ENCODE results near the gene DIS3L2.

The DIS3L2 gene

GRCh38 chr2:232238108-232238507, 276.6 kb downstream of the DIS3L2 start:
- no peak for DNase-seq

DNA sequence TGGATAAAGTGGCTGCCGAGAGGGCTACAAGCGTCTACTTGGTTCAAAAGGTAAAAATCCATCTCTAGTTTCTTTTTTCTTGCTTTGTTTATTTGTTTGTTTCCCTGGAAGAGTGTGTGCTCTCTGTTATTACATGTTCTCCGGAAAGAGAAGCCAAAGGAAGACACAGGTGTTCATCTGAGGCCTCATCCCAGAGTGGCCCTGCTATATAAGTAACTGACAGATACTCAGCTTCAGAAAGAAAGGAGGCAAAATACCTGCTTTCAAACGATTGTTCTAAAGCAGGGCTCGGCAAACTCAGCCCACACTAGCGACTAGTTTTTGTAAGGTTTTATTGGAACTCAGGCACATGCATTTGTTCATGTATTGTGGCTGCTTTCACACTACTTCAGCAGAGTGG, 277.1 kb downstream of the DIS3L2 start:
- no peak for DNase-seq

DNA sequence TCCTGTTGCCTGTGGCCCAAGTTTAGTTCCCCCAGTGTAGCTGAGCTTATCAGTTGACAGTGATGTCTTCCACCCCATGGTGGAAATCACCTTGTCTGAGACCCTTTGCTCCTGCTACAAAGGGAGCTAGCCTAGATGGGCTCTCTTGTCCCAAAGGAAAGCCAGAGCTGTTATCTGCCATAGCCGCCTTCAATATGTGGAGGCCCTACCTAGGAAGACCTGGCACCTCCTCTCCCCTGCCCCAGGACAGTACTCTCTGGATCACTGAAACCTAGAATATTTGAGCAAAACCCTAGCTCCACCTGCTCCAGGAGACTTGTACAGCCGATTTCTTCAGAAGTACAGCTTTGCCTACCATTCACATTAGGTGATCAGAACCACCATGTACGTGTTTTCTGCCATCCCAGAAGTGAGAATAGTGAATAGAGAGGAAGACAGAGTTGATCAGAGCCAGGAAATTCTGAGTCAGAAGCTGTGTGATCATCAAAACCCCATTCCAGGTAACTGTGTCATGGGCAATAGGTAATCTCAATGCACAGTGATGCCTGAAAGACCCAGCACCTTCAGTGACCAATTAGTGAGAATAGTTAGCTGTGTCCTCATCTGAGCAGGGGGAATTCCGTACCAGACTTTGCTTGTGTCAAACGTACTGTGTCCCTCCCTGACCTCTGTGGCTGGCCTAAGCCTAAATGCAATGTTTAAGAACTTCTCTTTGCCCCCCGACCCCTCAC, 278.6 kb downstream of the DIS3L2 start:
- no peak for DNase-seq

DNA sequence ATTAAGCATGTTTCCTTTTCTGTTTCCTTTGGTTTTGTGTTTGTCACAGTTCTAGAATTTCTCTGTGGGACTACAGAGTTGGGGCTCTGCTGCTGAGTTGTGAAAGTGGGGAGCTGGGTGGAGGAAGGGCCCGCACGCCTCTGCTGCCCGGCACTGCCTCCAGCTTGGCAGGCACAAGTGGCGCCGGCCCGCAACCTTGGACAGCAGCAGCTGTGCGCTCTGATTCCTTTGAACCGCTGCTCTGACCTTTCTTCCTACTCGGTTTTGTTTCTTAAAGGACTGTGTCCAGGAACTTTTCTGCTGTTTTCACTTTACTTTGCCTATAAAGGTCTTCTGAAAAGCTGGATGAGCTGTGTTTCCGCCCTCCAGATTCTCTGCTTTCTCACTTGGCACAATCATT, 279.4 kb downstream of the DIS3L2 start:
- no peak for DNase-seq

DNA sequence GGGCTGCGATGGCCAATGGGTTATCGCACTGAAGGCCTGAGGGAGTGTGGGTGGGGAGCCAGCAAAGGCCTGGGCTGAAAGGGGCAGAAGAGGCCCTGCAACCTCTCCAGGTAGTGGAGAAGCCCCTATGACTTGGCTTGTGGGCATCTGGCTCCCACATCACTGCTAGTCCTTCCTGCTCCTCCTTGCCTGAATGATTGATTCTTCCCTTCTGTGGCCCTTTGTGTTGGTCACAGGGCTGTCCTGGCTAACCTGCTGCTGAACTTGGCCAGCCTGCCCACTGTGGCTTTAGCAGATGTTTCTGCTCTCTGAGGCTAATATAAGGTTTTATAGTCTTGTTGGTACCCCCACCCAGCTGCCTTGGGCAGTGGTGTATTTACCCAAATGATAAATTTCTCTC, 280.8 kb downstream of the DIS3L2 start:
- no peak for DNase-seq

- DNase-seq: no peak
These were observed 283.6 kb downstream of the DIS3L2 start for GRCh38 chr2:232245111-232245510.

DNA sequence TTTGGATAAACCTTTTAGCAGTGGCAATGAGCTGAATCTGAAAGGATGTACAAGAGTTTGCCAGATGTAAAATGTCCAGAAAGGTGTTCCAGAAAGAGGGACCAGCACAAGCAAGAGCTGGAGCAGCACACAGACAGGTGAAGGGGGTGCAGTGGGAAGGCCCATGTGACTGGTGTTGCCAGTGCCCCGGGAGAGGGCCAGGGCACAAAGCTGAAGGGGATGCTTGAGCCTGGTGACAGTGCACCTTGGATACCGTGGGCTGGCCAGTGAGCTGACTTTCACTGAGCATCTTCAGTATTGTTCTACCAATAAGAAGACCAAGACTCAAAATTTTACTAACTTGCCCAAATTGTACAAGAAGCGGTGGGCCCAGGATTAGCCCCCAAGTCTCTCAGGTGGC, 284.7 kb downstream of the DIS3L2 start:
- DNase-seq: no peak

DNA sequence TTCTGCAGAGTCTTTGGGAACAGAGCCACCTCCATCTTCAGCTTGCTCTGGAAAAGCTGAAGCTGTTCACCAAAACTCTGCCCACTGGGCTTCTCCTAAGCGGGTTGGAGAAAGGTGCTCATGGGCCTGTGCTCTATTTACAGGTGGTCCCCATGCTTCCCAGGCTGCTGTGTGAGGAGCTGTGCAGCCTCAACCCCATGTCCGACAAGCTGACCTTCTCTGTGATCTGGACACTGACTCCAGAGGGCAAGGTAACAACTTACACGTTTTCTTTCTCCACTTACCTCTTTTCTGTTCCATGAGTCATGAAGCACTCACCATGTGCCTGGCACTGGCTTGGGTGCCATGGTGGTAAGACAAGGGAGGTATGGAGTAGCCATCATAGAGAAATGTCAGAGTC, 287.6 kb downstream of the DIS3L2 start:
- DNase-seq: no peak

DNA sequence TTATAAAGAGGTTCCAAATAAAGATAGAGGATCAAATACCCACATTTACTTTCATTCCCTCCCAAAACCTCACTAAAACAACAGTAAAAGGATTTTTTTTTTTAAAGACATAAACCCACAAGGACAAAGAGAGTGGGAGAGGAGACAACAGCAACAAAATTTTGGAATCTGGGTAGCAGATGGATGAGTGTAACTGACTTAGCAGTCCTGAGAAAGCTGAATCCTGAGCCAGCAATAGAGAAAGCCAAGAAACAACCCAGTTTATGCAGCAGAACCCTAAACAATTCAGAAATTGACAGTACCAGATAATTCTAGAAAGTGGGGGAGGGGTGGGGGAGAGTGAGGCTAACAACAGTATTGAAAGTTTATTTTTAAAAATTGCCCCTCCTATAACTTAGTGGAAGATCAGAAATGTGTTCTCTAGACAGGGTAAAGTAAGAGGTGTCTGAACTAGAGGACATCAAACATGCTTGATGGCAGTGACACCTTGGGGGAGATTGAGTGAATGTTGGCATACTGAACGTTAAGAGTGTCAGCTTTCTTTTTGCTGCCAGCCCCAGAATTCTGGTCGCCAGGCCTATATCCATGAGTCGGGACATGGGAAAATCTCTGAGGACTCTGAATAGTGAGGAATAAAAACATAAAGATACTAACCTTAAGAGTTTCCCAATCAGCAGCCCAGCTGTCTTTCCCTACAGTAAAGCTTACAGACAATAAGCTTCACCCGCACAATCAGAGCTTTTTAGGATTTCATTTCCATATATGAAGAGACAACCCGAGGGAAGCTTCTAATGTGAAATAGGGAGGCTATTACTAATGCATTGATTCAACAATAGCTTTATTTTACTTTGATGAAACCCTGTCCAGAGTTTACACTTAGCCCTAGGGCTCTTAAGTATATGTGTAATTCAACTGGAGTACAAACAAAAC, 289.0 kb downstream of the DIS3L2 start:
- no peak for DNase-seq

DNA sequence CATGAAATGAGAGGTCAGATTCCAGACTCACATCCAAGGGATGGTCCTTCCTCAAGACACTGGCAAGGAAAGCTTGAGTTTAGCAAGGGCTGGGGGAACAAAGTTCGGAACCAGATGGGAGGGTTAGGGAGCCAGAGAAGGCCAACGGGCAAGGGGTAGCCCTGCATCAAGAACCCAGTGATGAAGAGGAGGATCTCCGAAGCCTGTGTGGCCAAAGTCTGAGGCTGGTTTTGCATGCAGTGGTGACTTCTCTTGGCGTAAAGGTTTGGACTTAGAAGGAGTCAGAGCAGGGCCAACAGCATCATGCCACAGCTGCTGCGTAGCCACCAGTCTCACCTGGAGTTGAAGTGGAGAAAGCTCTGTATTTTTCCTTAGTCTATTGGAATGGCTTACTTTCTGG, 293.5 kb downstream of the DIS3L2 start:
- no peak for DNase-seq

- DNase-seq: no peak
These were observed 298.6 kb downstream of the DIS3L2 start for GRCh38 chr2:232260075-232260474.

- DNase-seq: no peak
These were observed 300.3 kb downstream of the DIS3L2 start for GRCh38 chr2:232261776-232262175.

- DNase-seq: no peak
These were observed 301.8 kb downstream of the DIS3L2 start for GRCh38 chr2:232263295-232263694.

GRCh38 chr2:232264081-232264480, 302.6 kb downstream of the DIS3L2 start:
- no peak for DNase-seq

DNA sequence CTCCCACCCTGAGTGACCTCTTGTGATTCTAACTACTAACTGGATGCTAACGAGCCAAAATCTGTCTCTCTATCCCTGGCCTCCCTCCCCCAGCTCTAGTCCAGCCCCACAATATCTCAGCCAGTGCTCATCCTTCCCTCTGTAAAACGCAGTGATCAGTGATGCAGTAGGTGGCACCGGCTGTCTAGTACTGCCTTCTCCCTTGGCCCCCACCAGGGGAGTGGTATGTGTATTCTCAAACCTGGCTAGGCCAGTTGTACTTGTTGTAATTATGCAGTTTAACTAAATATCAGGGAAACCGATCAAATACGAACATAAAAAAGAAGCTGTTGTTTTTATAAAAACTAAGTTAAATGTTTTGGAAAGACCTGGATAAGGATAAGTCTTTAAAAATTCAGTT, 303.8 kb downstream of the DIS3L2 start:
- DNase-seq: no peak

DNA sequence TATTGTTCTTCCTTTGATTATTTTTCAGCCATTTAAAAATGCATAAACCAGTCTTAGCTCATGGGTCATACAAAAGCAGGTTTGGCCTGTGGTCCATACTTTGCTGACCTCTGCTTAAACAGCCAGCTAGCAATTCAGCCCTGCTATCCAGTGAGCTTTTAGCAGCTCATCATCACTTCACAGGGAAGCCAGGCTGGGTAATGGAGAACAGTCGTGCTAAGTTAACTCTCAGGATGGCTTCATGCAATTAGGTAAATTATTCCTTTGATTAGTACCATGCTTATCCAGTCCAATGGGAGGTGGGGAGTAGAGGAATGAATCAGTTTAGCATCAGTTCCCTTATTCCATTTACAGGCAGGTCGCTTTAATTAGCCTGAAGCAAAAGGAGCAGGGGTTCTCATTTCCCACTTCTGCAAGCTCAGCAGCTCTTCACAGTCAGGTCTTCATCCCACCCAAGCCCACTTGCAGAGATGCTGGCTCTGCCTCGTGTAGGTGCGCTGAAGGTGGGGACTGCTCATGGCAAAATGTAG, 307.2 kb downstream of the DIS3L2 start:
- no peak for DNase-seq

DNA sequence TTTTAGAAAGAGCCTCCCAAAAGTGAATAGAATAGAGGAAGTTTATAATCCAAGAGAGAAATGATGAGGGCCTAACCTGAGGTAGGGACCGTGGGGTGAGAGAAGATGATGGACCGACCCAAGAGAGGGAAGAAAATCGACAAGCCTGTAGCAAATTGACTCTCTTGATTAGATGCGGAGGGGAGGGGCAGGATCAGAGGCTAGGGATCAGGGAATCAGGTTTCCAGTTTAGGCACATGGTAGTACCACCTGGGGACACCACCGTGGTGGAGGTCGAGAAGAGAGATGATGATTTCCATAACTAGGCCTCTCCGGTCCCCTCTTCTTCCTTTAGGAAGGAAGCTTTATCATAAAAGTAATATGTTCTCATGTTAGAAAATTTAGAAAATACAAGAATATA, 308.4 kb downstream of the DIS3L2 start:
- no peak for DNase-seq

GRCh38 chr2:232273903-232274643, 312.6 kb downstream of the DIS3L2 start:
- no peak for DNase-seq

- no peak for DNase-seq
These were observed 314.2 kb downstream of the DIS3L2 start for GRCh38 chr2:232275670-232276069.

GRCh38 chr2:232276084-232276732, 314.7 kb downstream of the DIS3L2 start:
- no peak for DNase-seq

DNA sequence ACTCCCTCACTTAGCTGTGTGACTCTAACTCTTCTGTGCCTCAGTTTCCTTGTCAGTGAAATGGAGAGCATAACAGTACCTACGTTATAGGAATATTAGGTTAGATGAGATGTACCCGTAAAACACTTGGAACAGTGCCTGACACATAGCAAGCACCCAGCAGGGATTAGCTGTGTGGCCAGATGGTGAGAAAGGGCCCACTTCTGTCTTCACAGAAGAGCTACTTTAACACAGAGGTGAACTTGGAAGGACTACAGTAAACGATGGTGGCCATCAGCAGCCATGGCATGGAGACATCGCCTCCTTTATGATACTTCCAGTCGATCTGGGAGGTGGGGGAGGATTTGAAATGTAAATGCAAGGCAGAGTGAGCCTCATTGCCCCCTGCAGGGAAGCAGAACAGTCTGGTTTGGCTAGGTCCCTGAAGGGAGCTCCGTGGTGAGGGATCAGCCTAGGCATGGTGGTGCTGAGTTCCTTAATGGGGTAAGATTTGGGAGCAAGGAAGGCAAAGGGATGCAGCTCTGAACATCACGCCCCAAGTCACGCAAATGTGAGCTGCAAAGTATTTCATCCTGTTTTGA, 315.3 kb downstream of the DIS3L2 start:
- DNase-seq: no peak

GRCh38 chr2:232278534-232278933, 317.0 kb downstream of the DIS3L2 start:
- no peak for DNase-seq

Data from activated CD4-positive, CD25-positive, alpha-beta regulatory T cell (primary cell).